HG03196 (cell line): ENCODE results near the gene BIN2.
"Not testable (repeated sequence)": the region's sequence is repeated elsewhere in the genome, so short reads cannot be mapped to it uniquely, and the experiment has no call there.

Experiments used
- ATAC-seq: cut with Tn5 transposase; IDR thresholded peaks from one replicate; pipeline ENCODE4 v1.9.1; 2021; ENCODE audit not compliant: unreplicated experiment

Gene BIN2

DNA sequence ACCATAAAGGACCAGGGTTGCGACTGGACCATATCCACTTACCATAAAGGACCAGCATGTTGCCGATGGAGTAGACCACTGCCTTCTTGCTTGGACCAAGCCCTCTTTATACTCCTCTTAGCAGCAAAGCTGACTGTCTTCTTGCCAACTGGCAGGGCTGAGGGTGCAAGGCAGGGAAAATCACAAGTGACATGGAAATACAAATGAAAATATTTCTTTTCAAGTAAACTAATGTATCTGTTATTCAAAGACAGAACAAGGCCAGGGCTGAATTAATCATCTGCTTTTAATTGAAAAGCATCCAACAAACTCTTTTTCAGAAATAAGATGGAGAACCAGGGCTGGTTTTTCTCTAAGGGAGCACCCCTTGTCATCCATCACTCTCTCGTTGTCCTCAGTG, 22.6 kb upstream of the BIN2 start, which contains the start of gene CELA1:
Gene CELA1, minus strand, starts transcription at position 99 of the 400 bp plus-strand sequence. Its CDS starts 41 bp downstream, at position 58.
- no peak for ATAC-seq

DNA sequence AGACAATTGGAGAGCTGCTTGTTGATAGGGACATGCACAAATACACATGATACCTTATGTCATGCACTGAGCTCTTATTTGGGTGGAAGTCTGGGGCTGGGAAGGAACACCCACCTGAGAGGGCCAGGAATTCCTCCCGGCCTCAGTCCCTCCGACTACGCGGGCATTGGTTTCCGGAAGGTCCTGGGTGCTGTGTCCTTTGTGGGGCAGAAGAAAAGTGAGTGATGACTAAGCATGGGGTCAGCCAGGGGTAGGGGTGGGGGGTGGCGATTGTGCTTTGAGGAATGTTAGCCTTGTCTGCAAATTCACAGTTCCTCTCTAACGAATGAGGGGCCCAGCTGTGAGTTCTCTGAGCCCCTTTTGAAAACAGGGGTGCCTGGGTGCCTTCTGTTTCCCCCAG, 21.7 kb upstream of the BIN2 start:
- no peak for ATAC-seq

DNA sequence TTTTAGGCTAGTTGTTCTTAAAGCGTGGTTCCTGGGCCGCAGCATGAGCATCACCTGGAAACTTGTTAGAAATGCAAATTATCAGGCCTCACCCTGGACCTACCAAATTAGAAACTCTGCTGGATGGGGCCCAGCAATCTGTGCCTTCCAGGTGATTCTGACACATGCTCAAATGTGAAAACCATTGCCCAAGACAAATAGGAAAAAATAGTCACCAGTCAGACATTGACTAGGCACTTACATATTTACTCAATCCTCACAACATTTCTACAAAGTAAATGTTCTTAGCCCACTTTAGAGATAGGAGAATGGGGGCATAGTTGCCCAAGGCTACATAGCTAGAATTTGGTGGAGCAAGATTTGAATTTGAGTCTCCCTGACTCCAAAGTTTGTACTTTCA, 19.2 kb upstream of the BIN2 start:
- no peak for ATAC-seq

DNA sequence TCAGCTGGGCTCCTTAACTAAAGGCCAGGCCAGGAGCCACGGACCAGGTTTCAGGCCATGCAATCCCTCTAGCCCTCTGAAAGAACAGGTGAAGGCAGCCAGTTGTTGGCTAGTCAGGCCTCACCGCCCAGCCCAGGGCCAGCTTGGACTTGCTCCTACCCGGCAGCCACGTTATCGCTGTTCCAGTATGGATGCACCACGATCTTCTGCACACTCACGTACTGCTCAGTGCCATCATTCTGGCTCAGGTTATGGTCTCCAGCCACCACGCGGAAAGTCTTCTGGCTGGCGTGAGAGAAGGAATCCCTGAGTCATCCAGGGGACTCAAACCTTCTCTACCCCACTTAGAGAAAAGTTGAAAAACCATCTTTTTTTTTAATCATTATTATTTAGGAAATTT, 18.4 kb upstream of the BIN2 start:
- no peak for ATAC-seq

DNA sequence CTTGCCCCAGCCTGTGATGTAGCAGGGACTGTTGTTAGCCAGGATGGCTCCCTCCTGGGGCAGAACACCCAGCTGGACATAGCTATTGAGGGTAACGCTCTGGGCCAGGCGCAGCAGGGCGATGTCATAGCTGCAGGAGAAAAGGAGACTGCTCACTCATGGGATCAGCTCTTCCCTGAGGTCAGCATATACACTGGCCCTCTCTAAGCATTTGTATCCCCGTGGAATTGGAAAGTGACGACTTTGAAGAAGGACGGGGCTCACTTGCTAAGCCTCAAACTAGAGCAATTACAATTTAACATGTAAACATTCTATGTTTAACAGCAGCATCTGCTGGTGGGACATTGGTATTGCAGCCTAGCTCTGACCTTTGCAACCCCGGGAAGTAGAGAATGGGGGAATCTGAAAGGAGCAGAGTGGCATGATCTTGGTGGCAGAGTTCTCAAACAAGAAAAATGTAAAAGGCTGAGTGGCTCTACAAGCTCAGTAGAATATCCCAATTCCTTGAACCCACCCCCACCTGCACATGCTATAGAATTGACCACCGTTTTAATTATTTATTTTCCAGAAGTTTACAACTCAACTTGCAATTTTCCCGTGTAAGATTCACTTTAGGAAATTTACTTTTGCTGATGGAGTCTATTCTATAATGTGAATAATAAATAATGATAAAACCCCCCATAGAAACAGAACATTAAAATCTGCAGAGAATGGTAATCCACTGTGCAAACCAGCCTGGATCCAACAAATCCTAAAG, 17.5 kb upstream of the BIN2 start:
- no peak for ATAC-seq

DNA sequence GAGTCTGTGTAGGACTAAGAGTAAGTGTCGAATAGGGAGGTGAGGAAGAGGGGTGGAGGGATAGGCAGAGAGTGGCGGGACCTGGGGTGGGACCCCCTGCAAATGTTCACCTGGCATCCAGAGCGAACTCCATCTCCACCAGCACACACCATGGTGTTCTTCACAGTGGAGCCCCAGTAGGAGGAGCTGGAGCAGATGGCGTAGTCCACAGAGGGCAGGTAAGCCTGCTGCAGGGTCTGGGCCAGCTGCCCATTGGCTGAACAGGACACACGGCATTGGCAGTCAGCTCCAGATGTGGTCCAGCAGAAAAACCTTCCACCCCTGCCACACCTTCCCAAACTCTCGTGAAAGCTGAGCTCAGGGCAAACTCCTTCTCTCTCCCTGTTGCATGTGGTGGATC, 15.8 kb upstream of the BIN2 start:
- ATAC-seq, result no peak

DNA sequence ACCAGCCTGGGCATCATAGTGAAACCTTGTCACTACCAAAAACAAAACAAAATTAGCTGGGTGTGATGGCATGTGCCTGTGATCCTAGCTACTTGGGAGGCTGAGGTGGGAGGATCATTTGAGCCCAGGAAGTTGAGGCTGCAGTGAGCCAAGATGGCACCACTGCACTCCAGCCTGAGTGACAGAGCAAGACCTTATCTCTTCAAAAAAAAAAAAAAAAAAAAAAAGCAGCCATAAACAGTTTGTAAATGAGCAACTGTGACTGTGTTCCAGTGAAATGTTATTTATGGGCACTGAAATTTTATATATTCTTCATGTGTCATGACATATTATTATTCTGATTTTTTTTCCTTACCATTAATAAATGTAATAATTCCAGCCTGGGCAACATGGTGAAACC, 13.4 kb upstream of the BIN2 start:
- ATAC-seq, result not testable (repeated sequence)

DNA sequence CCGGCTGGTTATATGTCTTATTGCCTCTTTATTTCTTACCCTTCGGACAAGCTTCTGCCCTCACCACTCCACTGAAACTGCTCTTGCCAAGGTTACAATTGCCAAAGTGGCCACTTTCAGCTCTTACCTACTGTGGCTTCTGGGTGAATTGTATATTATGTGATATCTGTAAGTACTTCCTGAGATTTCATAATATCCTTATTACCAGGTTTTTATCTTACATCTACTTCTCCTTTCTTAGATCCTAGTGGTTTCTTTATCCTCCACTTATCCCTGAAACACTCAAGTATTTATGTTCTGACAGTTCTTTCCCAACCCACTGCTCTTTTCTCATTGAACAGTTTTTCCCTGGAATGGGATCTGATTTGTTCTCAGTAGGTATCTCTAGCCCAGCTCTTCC, 12.0 kb upstream of the BIN2 start:
- ATAC-seq, result no peak

DNA sequence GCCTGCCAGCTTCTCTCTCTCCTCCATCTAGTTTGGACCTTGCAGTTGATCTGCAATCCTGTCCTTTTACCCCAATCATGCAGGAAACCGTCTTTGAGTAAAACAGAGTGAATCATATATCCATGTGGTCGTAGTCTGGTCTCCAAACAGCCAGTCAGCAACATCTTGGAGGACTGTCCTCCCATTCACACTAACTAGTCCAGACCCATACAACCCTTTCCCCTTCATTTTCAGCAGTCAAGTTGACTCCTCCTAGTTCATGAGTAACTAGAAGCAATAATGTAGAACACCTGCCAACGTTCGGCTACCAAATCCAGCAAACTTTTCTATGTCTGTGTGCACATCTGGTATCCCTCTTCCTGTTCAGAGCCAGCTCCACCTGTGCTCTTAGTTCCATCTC, 10.8 kb upstream of the BIN2 start:
- no peak for ATAC-seq

DNA sequence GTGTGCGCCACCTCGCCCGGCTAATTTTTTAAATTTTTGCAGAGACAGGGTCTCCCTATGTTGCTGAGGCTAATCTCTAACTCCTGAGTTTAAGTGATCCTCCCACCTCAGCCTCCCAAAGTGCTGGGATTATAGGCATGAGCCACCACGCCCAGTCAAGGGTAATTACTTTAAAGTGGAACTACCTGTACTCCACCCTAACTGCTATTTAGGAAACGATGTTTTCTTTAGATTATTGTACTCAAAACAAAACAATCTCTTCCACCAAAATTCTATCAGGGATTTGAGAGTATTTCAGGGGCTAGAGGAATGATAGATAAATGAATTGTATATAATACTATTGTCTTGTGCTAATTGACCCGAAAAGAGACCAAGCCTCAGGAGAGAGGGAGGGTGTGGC, 9.6 kb upstream of the BIN2 start:
- ATAC-seq, result no peak

DNA sequence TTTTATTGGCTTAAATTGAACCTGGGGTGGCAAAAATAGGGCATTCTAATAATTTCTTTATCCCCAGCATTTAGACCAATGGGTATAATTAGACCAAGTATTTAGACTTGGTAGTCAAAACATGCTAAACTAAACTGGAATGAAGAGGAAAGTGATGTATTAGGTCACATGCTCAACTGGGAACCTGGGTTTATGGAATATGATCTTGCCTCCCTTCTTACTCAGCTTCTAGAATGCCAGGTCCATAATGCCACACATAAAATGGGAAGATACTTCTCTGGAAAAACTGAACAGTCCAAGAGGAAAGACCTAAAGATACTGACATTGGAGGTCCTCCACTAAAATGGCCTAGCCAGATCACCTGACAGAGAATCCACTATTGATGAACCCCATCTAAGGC, 6.2 kb upstream of the BIN2 start:
- no peak for ATAC-seq

DNA sequence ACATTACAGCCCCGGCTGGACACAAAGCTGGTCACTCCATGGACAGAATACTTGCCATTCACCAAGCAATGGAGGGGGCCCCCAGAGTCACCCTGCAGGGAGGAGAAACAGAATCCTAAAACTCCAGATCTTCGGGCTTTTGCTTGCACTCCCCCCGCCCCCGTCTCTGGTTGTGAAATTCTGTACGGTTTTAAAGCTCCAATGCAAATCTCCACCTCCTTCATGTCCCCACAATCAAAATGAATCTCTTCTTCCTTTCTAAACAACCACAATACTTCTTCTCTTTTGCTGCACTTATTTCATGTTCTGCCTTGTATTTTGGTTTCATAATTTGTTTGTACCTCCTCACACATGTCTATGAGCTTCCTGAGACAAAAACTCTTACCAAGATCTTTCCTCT, 5.8 kb upstream of the BIN2 start:
- no peak for ATAC-seq

DNA sequence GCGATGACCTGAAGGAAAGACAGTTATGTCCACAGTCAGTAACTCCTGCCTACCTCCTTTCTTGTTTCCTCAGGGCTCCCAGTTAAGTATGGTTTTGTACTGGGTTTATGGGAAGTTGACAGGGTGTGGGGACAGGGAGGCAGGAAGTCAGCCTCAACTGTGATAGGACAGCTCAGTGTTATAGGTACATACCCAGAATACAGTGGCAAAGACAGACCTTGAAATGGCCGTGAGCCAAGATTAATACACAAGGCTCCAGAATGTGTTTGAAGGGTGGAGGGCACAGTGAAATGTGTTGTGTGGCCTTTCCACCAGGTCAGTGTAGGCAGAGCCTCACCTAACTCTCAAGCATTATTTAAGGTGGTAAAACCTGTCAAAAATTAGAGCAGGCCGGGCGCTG, 4.6 kb upstream of the BIN2 start:
- ATAC-seq, result no peak

DNA sequence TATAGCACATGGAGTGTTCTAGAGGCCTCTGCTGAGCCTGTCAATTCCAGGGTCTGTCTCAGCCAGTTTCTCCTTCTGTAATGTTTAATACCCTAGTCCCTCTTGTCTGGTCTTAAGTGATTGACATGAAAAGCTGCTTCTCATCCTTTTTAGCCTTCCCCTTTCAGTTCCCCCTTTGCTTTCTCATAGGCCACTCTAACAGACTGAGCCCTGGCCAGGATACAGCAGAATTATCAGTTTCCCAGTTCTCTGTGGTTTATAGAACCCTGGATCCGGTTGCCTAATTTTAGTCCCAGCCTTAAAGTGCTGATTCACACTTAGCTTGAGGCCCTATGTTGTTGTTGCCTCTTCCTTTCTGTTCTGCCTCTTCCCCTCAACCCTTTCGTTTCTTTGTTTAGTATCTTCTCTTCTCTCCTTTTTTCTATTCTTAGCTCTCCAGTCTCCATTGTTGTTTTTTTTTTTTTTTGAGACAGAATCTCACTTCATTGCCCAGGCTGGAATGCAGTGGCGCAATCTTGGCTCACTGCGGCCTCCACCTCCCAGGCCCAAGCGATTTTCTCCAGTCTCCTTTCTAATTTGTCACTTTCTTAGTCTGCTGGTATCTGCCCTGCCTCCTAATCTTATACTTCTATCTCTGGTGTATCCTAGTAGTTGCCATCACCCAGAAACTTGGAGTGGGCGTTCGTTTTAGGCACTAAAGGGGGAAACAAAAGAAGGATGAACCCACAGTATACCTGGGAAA, 2.9 kb upstream of the BIN2 start:
- ATAC-seq, result peak; percentile 51

DNA sequence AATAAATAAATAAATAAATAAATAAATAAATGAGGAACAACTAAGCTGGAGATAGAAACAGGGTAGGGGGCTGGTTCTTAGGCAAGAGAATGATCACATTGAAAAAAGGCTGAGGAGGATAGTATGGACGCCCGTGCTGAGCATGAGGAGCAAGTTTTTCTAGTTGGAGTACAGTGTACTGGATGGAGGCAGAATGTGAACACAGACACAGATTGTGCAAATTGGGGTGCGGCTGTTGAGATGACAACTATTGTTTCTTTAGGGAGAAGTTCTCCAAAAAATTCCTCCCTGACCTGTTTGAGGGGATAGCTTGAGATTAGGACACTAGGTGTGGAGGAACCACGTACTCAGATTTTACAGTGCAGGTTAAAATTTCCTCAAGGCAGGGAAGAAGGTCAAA, 979 bp upstream of the BIN2 start:
- no peak for ATAC-seq

DNA sequence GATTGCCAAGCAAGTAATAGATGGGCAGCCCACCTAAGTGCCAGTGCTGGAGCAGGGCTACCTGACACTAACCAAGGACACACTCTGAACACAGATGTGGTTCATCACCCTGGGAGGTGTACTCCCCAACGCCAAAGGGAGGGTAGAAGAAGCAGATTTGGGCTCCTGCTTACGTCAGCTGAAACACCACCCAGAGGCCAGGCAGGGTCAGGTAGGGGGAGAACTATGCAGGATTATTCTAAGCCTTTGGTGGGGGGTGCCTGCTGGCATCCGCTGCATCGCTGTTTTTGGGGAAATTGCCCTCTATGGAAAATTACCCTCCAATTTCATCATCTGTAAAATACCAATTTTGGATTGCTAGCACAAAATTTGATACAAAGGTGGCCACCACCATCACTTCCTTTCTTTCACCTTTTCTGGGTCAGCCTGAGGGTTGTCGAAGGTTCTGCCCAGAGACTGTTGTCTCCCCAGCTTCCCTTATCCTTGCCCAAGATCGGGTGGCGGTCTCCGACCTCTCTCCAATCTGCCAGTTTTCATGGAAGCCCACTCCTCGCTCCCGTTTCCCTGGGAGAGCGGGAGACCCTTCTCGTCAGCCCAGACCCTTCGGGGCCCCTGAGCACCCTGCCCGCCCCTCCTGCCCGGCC, 535 bp downstream of the BIN2 start:
- ATAC-seq, result no peak

DNA sequence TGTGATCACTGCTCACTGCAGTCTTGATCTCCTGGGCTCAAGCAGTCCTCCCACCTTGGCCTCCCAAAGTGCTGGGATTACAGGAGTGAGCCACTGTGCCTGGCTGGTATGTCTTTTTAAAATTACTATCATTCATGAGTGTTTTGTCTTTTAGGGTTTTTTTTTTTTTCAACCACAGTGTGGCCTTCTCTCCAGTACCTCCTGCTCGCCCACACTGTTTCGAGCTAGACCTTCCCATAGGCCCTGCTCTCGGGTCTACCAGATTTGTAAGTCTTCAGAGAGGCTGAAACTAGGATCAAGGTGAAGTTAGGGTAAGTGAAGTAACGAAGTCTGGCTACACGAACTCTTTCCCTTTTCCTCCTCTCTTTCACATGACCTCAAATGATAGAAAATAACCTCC, 1.5 kb downstream of the BIN2 start:
- ATAC-seq, result no peak

DNA sequence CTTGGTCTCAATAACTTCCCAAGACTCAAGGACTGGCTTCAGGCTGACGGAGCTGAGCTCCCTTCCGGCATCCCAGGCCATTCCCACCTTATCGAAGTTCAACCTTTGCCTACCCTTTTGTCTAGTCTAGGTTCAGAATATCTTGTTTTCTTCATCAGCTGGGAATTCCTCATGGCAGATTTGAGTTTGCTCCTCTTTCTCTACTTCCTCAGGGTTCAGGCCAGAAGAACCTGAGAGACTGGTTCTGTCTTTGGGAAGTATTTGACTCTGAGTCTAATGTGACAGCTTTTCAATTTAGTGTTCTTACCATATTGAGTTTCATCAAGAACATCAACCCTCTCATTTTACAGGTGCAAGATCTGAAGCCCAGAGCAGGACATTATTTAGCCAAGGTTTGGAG, 2.1 kb downstream of the BIN2 start:
- no peak for ATAC-seq

DNA sequence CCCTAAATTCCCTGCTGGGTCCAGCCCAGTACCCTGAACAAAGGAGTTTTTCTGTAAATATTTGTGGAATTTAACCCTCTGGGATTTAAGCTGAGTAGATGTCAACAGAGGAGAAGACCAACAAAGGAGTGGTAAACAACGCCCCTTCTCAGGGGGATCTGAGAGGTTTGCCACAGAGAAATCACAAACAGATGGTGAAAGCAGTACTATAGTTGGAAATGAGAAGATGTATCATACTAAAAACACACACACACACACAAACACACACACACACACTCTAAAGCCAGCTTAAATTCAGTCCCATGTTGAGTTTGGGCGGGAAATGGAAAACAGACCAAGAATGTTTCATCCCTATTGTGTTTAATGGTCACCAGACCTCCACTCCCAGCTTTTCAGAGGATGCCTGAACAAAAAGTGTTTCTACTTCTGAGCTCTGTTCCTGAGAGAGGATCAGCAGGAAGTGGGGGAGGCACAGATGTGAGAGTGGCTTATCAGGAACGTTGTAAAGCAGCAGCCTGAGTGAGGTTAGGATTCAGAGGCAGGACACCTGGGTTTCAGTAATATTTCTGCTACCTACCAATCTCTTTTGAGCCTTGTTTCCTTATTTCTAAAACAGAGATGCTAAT, 3.2 kb downstream of the BIN2 start:
- no peak for ATAC-seq

DNA sequence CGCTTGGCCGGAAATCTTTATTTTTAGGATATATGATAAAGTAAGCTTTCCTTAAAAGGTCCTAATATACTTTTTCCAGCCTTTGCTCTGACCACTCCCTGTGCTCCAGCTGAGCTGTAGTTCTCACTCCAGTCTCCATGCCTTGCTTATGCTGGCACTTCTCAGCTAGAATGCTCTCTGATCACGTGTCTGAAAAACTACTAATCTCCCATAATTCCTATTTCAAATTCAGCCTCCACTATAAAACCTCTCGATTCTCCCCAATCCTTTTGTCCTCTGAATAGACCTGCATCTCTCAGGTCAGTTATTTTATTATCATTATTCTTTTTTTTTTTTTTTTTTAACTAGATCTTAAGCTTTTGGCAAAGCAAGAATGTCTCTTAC, 3.7 kb downstream of the BIN2 start:
- no peak for ATAC-seq

DNA sequence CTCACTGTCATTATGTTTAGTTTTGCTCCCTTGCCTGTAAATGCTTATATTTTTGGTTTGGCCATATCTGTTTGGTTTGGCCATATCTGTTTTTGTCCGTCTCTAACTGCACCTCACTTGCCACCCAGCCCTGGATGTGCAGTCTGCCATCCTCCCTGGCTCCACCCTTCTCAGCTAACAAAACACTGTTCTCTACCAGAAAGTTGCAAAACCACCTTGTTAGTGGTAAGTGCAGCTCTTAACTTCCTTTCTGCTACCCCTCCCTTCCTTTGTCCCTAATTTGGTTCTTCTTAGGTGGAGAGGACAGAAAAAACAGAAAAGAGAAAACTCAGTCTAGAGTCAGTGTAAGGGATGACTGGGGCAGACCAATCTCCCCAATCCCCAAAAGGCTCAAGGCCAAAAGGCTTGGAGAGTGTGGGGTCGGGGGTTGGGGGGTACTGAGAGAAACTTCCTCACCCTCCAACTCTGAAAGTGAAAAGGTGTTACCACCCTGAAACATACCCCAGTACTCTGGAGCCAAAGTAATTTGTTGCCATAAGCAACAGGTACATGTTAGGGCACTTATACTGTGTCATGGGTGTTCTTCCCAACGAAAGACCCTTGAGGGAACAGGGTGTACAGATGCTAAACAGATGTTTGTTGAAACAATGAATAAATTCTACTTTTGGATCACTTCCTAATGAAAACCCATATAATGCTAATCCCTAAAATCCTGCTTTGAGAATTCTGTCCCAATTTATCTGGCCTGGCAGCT, 5.0 kb downstream of the BIN2 start:
- ATAC-seq, result no peak
